Measurements from ENCODE around the gene IFRD1. TPM values are rescaled to one million over a fixed set of nuclear protein-coding genes. Genes with fewer than 3 reads are reported as not detected.

IFRD1 gene
- total and polyA plus RNA-seq, 8 donors = 37.4 to 54.1 (median 46.9) TPM

GRCh38 chr7:112410092-112410491 lies 40.2 kb upstream of the IFRD1 start:
- DNase-seq = peak in 1 of 4 donors; percentile 39
- H3K4me3 ChIP-seq = no peak overlapping the region
- intact Hi-C loops (cut with DNase I) = no loop called here

GRCh38 chr7:112411186-112411795 lies 39.0 kb upstream of the IFRD1 start:
- H3K9me3 ChIP-seq = no peaks in the 10 kb centered on the region
- H3K36me3 ChIP-seq = no peaks in the 10 kb centered on the region
- TF ChIP-seq CTCF (IDR thresholded peaks at IDR 0.05) = peak; percentile 15 to 55
- H3K4me3 ChIP-seq = no peak overlapping the region
- peak; percentile 84 for ATAC-seq
- DNase-seq = peak in 2 of 4 donors; percentile 56 to 80
- peaks cover 0 to 6% of the 10 kb centered on the region in 2 donors for H3K4me1 ChIP-seq
- H3K27me3 ChIP-seq = no peaks in the 10 kb centered on the region
- intact Hi-C loops (cut with DNase I) = no loop called here
- no peak overlapping the region for H3K27ac ChIP-seq

More at GRCh38 chr7:112410092-112410491, 40.2 kb upstream of the IFRD1 start:
- Histone ChIP-seq H3K4me1 (peaks cover 0 to 6% of the 10 kb centered on the region in 2 donors), H3K27ac (no peak overlapping the region), H3K9me3 (no peaks in the 10 kb centered on the region), H3K27me3 (no peaks in the 10 kb centered on the region), H3K36me3 (no peaks in the 10 kb centered on the region)
- ATAC-seq = peak; percentile 39
- TF ChIP-seq CTCF (IDR thresholded peaks at IDR 0.05) = no peak

GRCh38 chr7:112414855-112415490 lies 35.3 kb upstream of the IFRD1 start:
- ATAC-seq (peak; percentile 88), DNase-seq (peak in 1 of 4 donors; percentile 40)
- intact Hi-C loops (cut with DNase I) = no loop called here
- no peaks in the 10 kb centered on the region for H3K9me3 ChIP-seq
- no peak overlapping the region for H3K27ac ChIP-seq
- H3K27me3 ChIP-seq = no peaks in the 10 kb centered on the region
- H3K4me3 ChIP-seq = no peak overlapping the region
- TF ChIP-seq CTCF (IDR thresholded peaks at IDR 0.05) = peak; percentile 39 to 50
- H3K4me1 ChIP-seq = peaks cover 0 to 6% of the 10 kb centered on the region in 2 donors
- no peaks in the 10 kb centered on the region for H3K36me3 ChIP-seq

GRCh38 chr7:112416127-112416526 lies 34.1 kb upstream of the IFRD1 start:
- intact Hi-C loops (cut with DNase I) = no loop called here
- H3K27me3 ChIP-seq = no peaks in the 10 kb centered on the region
- TF ChIP-seq CTCF (IDR thresholded peaks at IDR 0.05) = no peak
- peaks cover 0 to 2% of the 10 kb centered on the region in 2 donors for H3K4me1 ChIP-seq
- H3K27ac ChIP-seq = no peak overlapping the region
- ATAC-seq (no peak), DNase-seq (no peak)
- no peaks in the 10 kb centered on the region for H3K36me3 ChIP-seq
- H3K4me3 ChIP-seq = no peak overlapping the region
- H3K9me3 ChIP-seq = no peaks in the 10 kb centered on the region

DNA sequence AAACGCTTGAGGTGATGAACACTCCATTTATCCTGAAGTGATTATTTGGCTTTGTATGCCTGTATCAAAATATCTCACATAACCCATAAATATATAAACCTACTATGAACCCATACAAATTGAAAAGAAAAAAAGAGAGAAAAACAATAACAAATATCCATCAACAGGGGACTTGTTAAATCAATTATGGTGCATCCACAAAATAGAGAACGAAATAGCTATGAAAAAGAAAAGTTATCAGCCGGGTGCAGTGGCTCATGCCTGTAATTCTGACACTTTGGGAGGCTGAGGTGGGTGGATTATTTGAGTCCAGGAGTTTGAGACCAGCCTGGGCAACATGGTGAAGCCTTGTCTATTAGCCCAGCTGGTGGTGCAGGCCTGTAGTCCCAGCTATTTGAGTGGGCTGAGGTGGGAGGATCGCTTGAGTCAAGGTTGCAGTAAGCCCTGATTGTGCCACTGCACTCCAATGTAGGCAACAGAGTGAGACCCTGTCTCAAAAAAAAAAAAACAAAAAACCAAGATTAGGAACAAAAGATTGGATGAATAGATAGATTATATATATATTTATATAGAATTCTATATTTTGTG lies 30.6 kb upstream of the IFRD1 start:
- intact Hi-C loops (cut with DNase I) = loop anchor here in 1 of 2 donors (10.0 kb wide), 1 partner anchor 665 kb away; no protein-coding TSS in a partner anchor
- DNase-seq (no peak), ATAC-seq (no peak)
- TF ChIP-seq CTCF (IDR thresholded peaks at IDR 0.05) = no peak
- H3K9me3 ChIP-seq = no peaks in the 10 kb centered on the region
- no peak overlapping the region for H3K27ac ChIP-seq
- peaks cover 5 to 18% of the 10 kb centered on the region in 2 donors for H3K4me1 ChIP-seq
- H3K4me3 ChIP-seq = no peak overlapping the region
- H3K27me3 ChIP-seq = no peaks in the 10 kb centered on the region
- no peaks in the 10 kb centered on the region for H3K36me3 ChIP-seq
